Measurements from ENCODE around the gene WDR11. TPM values are rescaled to one million over a fixed set of nuclear protein-coding genes. Genes with fewer than 3 reads are reported as not detected.
A peak's percentile ranks its signal among the peaks of the same experiment; 100 is the strongest.

The WDR11 gene
- total RNA-seq, 1 donor from 2014 or later, result 61.2 TPM

- H3K36me3 Mint-ChIP-seq (ENCODE audit: low read depth, unreplicated experiment), result no peaks in the 10 kb centered on the region
- H3K4me1 Mint-ChIP-seq (ENCODE audit: unreplicated experiment), result no peaks in the 10 kb centered on the region
- H3K4me3 Mint-ChIP-seq (ENCODE audit: unreplicated experiment), result no peak overlapping the region
- DNase-seq (ENCODE audit: low spot score), result no peak
- H3K9me3 Mint-ChIP-seq (ENCODE audit: unreplicated experiment), result no peaks in the 10 kb centered on the region
- no peaks in the 10 kb centered on the region for H3K27me3 Mint-ChIP-seq (ENCODE audit: unreplicated experiment)
- H3K27ac Mint-ChIP-seq (ENCODE audit: unreplicated experiment), result no peak overlapping the region
- TF ChIP-seq CTCF (IDR thresholded peaks at IDR 0.05; ENCODE audit: unreplicated experiment), result no peak
These were observed 27.9 kb upstream of the WDR11 start for GRCh38 chr10:120823266-120823665.

- no peaks in the 10 kb centered on the region for H3K9me3 Mint-ChIP-seq (ENCODE audit: unreplicated experiment)
- H3K27ac Mint-ChIP-seq (ENCODE audit: unreplicated experiment), result no peak overlapping the region
These were observed 26.3 kb upstream of the WDR11 start for GRCh38 chr10:120824881-120825309.

GRCh38 chr10:120825878-120826769 lies 25.0 kb upstream of the WDR11 start:
- DNase-seq (ENCODE audit: low spot score), result no peak
- Mint-ChIP-seq H3K27me3 (ENCODE audit: unreplicated experiment) (no peaks in the 10 kb centered on the region), H3K27ac (ENCODE audit: unreplicated experiment) (no peak overlapping the region), H3K36me3 (ENCODE audit: low read depth, unreplicated experiment) (no peaks in the 10 kb centered on the region), H3K9me3 (ENCODE audit: unreplicated experiment) (no peaks in the 10 kb centered on the region), H3K4me3 (ENCODE audit: unreplicated experiment) (no peak overlapping the region), H3K4me1 (ENCODE audit: unreplicated experiment) (no peaks in the 10 kb centered on the region)
- TF ChIP-seq CTCF (IDR thresholded peaks at IDR 0.05; ENCODE audit: unreplicated experiment), result no peak

More at GRCh38 chr10:120824881-120825309, 26.3 kb upstream of the WDR11 start:
- DNase-seq (ENCODE audit: low spot score), result peak; percentile 50
- Mint-ChIP-seq H3K36me3 (ENCODE audit: low read depth, unreplicated experiment) (no peaks in the 10 kb centered on the region), H3K4me3 (ENCODE audit: unreplicated experiment) (no peak overlapping the region), H3K27me3 (ENCODE audit: unreplicated experiment) (no peaks in the 10 kb centered on the region), H3K4me1 (ENCODE audit: unreplicated experiment) (no peaks in the 10 kb centered on the region)
- peak; percentile 64 for TF ChIP-seq CTCF (IDR thresholded peaks at IDR 0.05; ENCODE audit: unreplicated experiment)

- DNase-seq (ENCODE audit: low spot score), result no peak
- Mint-ChIP-seq H3K9me3 (ENCODE audit: unreplicated experiment) (no peaks in the 10 kb centered on the region), H3K4me3 (ENCODE audit: unreplicated experiment) (no peak overlapping the region), H3K27ac (ENCODE audit: unreplicated experiment) (no peak overlapping the region), H3K27me3 (ENCODE audit: unreplicated experiment) (no peaks in the 10 kb centered on the region), H3K36me3 (ENCODE audit: low read depth, unreplicated experiment) (no peaks in the 10 kb centered on the region), H3K4me1 (ENCODE audit: unreplicated experiment) (no peaks in the 10 kb centered on the region)
- TF ChIP-seq CTCF (IDR thresholded peaks at IDR 0.05; ENCODE audit: unreplicated experiment), result no peak
These were observed 23.8 kb upstream of the WDR11 start for GRCh38 chr10:120827251-120827875.
